Large intestine (tissue), 3 donors: ENCODE data around the gene ZSCAN9. TPM values are rescaled to one million over a fixed set of nuclear protein-coding genes. Genes with fewer than 3 reads are reported as not detected.

Experiments
- DNase-seq, 2 donors: peaks; one replicate each; pipeline versions ENCODE4 v3.0.0 to v3.0.0-alpha.2; 2013
- H3K27ac ChIP-seq: one replicate; pipeline ENCODE4 v1.5.1; 2013; ENCODE audit warnings: low read length
- H3K27me3 ChIP-seq: 2 replicates; pipeline ENCODE4 v1.6.1; 2013; ENCODE audit warnings: low read length; ENCODE audit not compliant: control insufficient read depth, insufficient read depth
- H3K36me3 ChIP-seq: 2 replicates; pipeline ENCODE4 v1.6.1; 2013; ENCODE audit warnings: low read length; ENCODE audit not compliant: control insufficient read depth, insufficient read depth
- H3K4me1 ChIP-seq: one replicate; pipeline ENCODE4 v1.6.1; 2013; ENCODE audit warnings: low read length; ENCODE audit not compliant: control insufficient read depth, insufficient read depth
- H3K4me3 ChIP-seq: one replicate; pipeline ENCODE4 v1.5.1; 2013; ENCODE audit warnings: low read length
- H3K9me3 ChIP-seq: one replicate; pipeline ENCODE4 v1.6.1; 2013; ENCODE audit warnings: mild to moderate bottlenecking, low read depth, low read length, moderate library complexity; ENCODE audit not compliant: control insufficient read depth
- WGBS: methylation state at CpG from one replicate; pipeline ENCODE4 v1.1.5; 2013; ENCODE audit warnings: low lambda C conversion rate; ENCODE audit not compliant: insufficient coverage; 5-methylcytosine and 5-hydroxymethylcytosine counted together
- polyA plus RNA-seq: library from polyadenylated mRNA; unstranded; fragments of 120-200 nt; gene quantifications from one replicate; pipeline ENCODE4 v1.2.1, GENCODE V29; 2013

ZSCAN9 gene
- polyA plus RNA-seq, 1 donor = 20.0 TPM

- Histone ChIP-seq H3K27ac (no peak overlapping the region), H3K36me3 (no peaks in the 10 kb centered on the region), H3K9me3 (no peaks in the 10 kb centered on the region), H3K27me3 (peaks cover 36% of the 10 kb centered on the region), H3K4me3 (no peak overlapping the region), H3K4me1 (no peaks in the 10 kb centered on the region)
- DNase-seq = no peak
- 39% methylated on average over 2 of the region's 6 CpGs for WGBS
Measured at GRCh38 chr6:28220257-28221133, 4.6 kb upstream of the ZSCAN9 start.

GRCh38 chr6:28224131-28225055 lies 682 bp upstream of the ZSCAN9 start:
- Histone ChIP-seq H3K9me3 (no peaks in the 10 kb centered on the region), H3K27me3 (peaks cover 20% of the 10 kb centered on the region), H3K4me1 (no peaks in the 10 kb centered on the region), H3K4me3 (peak overlapping the region; percentile 74), H3K27ac (peak overlapping the region; percentile 60), H3K36me3 (peaks cover 23% of the 10 kb centered on the region)
- WGBS = 45% methylated on average over 3 of the region's 9 CpGs
- no peak for DNase-seq

- WGBS = 86% methylated on average over 1 of the region's 2 CpGs
- peaks cover 6% of the 10 kb centered on the region for H3K27me3 ChIP-seq
- no peak for DNase-seq
- H3K9me3 ChIP-seq = no peaks in the 10 kb centered on the region
- no peaks in the 10 kb centered on the region for H3K4me1 ChIP-seq
- no peak overlapping the region for H3K27ac ChIP-seq
- peaks cover 30% of the 10 kb centered on the region for H3K36me3 ChIP-seq
- H3K4me3 ChIP-seq = no peak overlapping the region
Measured at GRCh38 chr6:28226460-28226859, 1.4 kb downstream of the ZSCAN9 start.

GRCh38 chr6:28232785-28233184 lies 7.7 kb downstream of the ZSCAN9 start:
- no peaks in the 10 kb centered on the region for H3K27me3 ChIP-seq
- H3K36me3 ChIP-seq = peaks cover 45% of the 10 kb centered on the region
- WGBS = 100% methylated on average over 1 of the region's 11 CpGs
- no peak overlapping the region for H3K27ac ChIP-seq
- H3K9me3 ChIP-seq = no peaks in the 10 kb centered on the region
- H3K4me3 ChIP-seq = no peak overlapping the region
- no peak for DNase-seq
- H3K4me1 ChIP-seq = no peaks in the 10 kb centered on the region

GRCh38 chr6:28235912-28236452 lies 10.9 kb downstream of the ZSCAN9 start:
- no peak overlapping the region for H3K4me3 ChIP-seq
- peaks cover 23% of the 10 kb centered on the region for H3K36me3 ChIP-seq
- no peaks in the 10 kb centered on the region for H3K4me1 ChIP-seq
- H3K27ac ChIP-seq = no peak overlapping the region
- no CpG with 5 or more reads among the region's 3 CpGs for WGBS
- no peak for DNase-seq
- H3K9me3 ChIP-seq = no peaks in the 10 kb centered on the region
- H3K27me3 ChIP-seq = no peaks in the 10 kb centered on the region

GRCh38 chr6:28239636-28240035 lies 14.6 kb downstream of the ZSCAN9 start:
- Histone ChIP-seq H3K4me1 (no peaks in the 10 kb centered on the region), H3K27ac (no peak overlapping the region), H3K27me3 (no peaks in the 10 kb centered on the region), H3K4me3 (no peak overlapping the region), H3K9me3 (no peaks in the 10 kb centered on the region), H3K36me3 (peaks cover 6% of the 10 kb centered on the region)
- no CpG with 5 or more reads among the region's 1 CpG for WGBS
- no peak for DNase-seq

- no peaks in the 10 kb centered on the region for H3K9me3 ChIP-seq
- no peaks in the 10 kb centered on the region for H3K4me1 ChIP-seq
- no CpG with 5 or more reads among the region's 1 CpG for WGBS
- no peak overlapping the region for H3K27ac ChIP-seq
- H3K4me3 ChIP-seq = no peak overlapping the region
- H3K27me3 ChIP-seq = no peaks in the 10 kb centered on the region
- peaks cover 14% of the 10 kb centered on the region for H3K36me3 ChIP-seq
- no peak for DNase-seq
Measured at GRCh38 chr6:28240471-28240870, 15.4 kb downstream of the ZSCAN9 start.

- Histone ChIP-seq H3K4me1 (no peaks in the 10 kb centered on the region), H3K4me3 (no peak overlapping the region), H3K36me3 (peaks cover 39% of the 10 kb centered on the region), H3K27me3 (no peaks in the 10 kb centered on the region), H3K9me3 (no peaks in the 10 kb centered on the region), H3K27ac (no peak overlapping the region)
- WGBS = no CpG with 5 or more reads among the region's 3 CpGs
- DNase-seq = no peak
Measured at GRCh38 chr6:28243946-28244345, 18.9 kb downstream of the ZSCAN9 start.

GRCh38 chr6:28245206-28245941 lies 20.3 kb downstream of the ZSCAN9 start:
- Histone ChIP-seq H3K27me3 (no peaks in the 10 kb centered on the region), H3K4me3 (no peak overlapping the region), H3K9me3 (no peaks in the 10 kb centered on the region), H3K4me1 (no peaks in the 10 kb centered on the region), H3K27ac (no peak overlapping the region), H3K36me3 (peaks cover 41% of the 10 kb centered on the region)
- no peak for DNase-seq
- WGBS = no CpG with 5 or more reads among the region's 6 CpGs

- no CpG with 5 or more reads among the region's 1 CpG for WGBS
- Histone ChIP-seq H3K9me3 (no peaks in the 10 kb centered on the region), H3K4me1 (peaks cover 9% of the 10 kb centered on the region), H3K4me3 (no peak overlapping the region), H3K36me3 (peaks cover 39% of the 10 kb centered on the region), H3K27ac (no peak overlapping the region), H3K27me3 (peaks cover 2% of the 10 kb centered on the region)
- no peak for DNase-seq
Measured at GRCh38 chr6:28248916-28249315, 23.8 kb downstream of the ZSCAN9 start.
